ENCODE measurements around the gene CATSPERZ. TPM values are rescaled to one million over a fixed set of nuclear protein-coding genes. Genes with fewer than 3 reads are reported as not detected.

The CATSPERZ gene
- total RNA-seq, 1 donor = not detected

GRCh38 chr11:64317961-64318765 is 18.0 kb downstream of the CATSPERZ start, which contains the start of gene PRDX5:
TSS of gene PRDX5 (plus strand) at chr11:64318121. CDS start at chr11:64318216, 95 bp downstream.
- peak; percentile 25 for TF ChIP-seq CTCF (IDR thresholded peaks at IDR 0.05; ENCODE audit: insufficient read depth, low read depth, low read length)
- peak within 1 kb of the TSS; percentile 91 for H3K4me3 ChIP-seq (ENCODE audit: low read depth, low read length)
- peak; percentile 97 for DNase-seq (ENCODE audit: low read depth)

- no peak for DNase-seq (ENCODE audit: low read depth)
- no peak for TF ChIP-seq CTCF (IDR thresholded peaks at IDR 0.05; ENCODE audit: insufficient read depth, low read depth, low read length)
- peak overlapping the region; percentile 91 for H3K4me3 ChIP-seq (ENCODE audit: low read depth, low read length)
Observed at GRCh38 chr11:64318766-64319761, 18.9 kb downstream of the CATSPERZ start.

GRCh38 chr11:64320556-64320955 is 20.4 kb downstream of the CATSPERZ start:
- no peak for DNase-seq (ENCODE audit: low read depth)
- no peak for TF ChIP-seq CTCF (IDR thresholded peaks at IDR 0.05; ENCODE audit: insufficient read depth, low read depth, low read length)
- no peak overlapping the region for H3K4me3 ChIP-seq (ENCODE audit: low read depth, low read length)

- TF ChIP-seq CTCF (IDR thresholded peaks at IDR 0.05; ENCODE audit: insufficient read depth, low read depth, low read length) = no peak
- DNase-seq (ENCODE audit: low read depth) = no peak
- no peak overlapping the region for H3K4me3 ChIP-seq (ENCODE audit: low read depth, low read length)
Observed at GRCh38 chr11:64321026-64321425, 20.9 kb downstream of the CATSPERZ start.

- DNase-seq (ENCODE audit: low read depth) = no peak
Observed at GRCh38 chr11:64321533-64321932, 21.4 kb downstream of the CATSPERZ start.

GRCh38 chr11:64322925-64323260 is 22.7 kb downstream of the CATSPERZ start:
- no peak for TF ChIP-seq CTCF (IDR thresholded peaks at IDR 0.05; ENCODE audit: insufficient read depth, low read depth, low read length)
- DNase-seq (ENCODE audit: low read depth) = no peak
- H3K4me3 ChIP-seq (ENCODE audit: low read depth, low read length) = no peak overlapping the region

More at GRCh38 chr11:64321533-64321932, 21.4 kb downstream of the CATSPERZ start:
- no peak for TF ChIP-seq CTCF (IDR thresholded peaks at IDR 0.05; ENCODE audit: insufficient read depth, low read depth, low read length)
- H3K4me3 ChIP-seq (ENCODE audit: low read depth, low read length) = no peak overlapping the region

Measured in fibroblast of villous mesenchyme (primary cell).